ENCODE measurements around the gene SNTN. TPM values are rescaled to one million over a fixed set of nuclear protein-coding genes. Genes with fewer than 3 reads are reported as not detected.

SNTN gene
- total RNA-seq, 1 donor from 2014 or later: not detected

DNA sequence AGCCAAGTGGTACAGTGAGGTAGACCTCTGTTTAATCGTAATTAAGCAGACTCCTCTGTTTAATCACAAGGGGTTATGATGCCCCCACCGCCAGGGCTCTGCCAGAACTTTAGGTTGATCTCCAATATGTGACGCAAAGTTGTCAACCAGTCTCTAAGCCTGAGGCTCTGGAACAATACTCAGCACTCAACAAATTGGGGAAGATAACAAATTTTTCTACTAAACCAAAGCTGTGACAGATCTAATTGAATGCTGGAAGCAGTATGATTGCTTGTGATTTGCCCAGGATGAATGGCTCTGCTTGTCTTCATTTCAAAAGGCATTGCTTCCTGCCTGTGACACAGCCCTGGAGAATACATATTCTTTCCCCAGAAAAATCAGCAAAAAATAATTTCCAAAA, 57.1 kb downstream of the SNTN start:
- no peaks in the 10 kb centered on the region for H3K27me3 ChIP-seq (ENCODE audit: control insufficient read depth, insufficient read depth, low read length)
- no peaks in the 10 kb centered on the region for H3K36me3 ChIP-seq (ENCODE audit: control insufficient read depth, insufficient read depth, low read length)
- no peak for DNase-seq (ENCODE audit: low read depth)
- no peak for TF ChIP-seq CTCF (IDR thresholded peaks at IDR 0.05; ENCODE audit: insufficient read depth, low read length, poor library complexity, severe bottlenecking)
- H3K4me3 ChIP-seq (ENCODE audit: low read depth, low read length): no peak overlapping the region

Other genes with a start within 250 kb of the SNTN start
- gene C3orf49, start 166.6 kb downstream of the SNTN start, total RNA-seq: not detected in 2 replicates
- 59.5 and 66.7 TPM in 2 replicates for gene THOC7, start 211.1 kb downstream of the SNTN start, total RNA-seq
- 12.3 TPM in 2 replicates for gene ATXN7, start 211.2 kb downstream of the SNTN start, total RNA-seq

Measured in kidney epithelial cell (primary cell).